ENCODE data around the gene FOXRED2. TPM values are rescaled to one million over a fixed set of nuclear protein-coding genes. Genes with fewer than 3 reads are reported as not detected.

The FOXRED2 gene
- total and polyA plus RNA-seq, 2 experiments from 2014 or later, result 22.3 to 25.7 TPM

DNA sequence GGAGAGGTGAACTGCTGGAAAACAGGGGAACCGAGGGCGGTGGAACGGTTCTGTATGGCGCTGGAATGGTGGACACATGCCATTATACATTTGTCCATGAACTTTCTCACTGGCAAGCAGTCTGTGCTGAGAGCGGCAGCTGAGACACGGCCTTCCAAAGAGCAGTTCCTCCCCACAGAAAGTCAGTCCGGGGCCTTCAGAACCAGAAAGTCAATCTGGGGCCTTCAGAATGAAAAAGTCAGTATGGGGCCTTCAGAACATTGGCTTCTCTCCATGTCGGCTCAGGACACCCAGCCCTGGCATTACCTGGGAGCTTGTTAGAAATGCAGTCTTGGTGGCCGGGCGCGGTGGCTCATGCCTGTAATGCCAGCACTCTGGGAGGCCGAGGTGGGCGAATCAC lies 34.2 kb downstream of the FOXRED2 start:
- Histone ChIP-seq H3K9me3 (ENCODE audit: low read depth) (no peaks in the 10 kb centered on the region), H3K27me3 (no peaks in the 10 kb centered on the region), H3K36me3 (peaks cover 24% of the 10 kb centered on the region), H3K4me3 (no peak overlapping the region), H3K4me1 (ENCODE audit: low read depth) (peaks cover 6% of the 10 kb centered on the region), H3K27ac (no peak overlapping the region)
- TF ChIP-seq, protein P1, sequence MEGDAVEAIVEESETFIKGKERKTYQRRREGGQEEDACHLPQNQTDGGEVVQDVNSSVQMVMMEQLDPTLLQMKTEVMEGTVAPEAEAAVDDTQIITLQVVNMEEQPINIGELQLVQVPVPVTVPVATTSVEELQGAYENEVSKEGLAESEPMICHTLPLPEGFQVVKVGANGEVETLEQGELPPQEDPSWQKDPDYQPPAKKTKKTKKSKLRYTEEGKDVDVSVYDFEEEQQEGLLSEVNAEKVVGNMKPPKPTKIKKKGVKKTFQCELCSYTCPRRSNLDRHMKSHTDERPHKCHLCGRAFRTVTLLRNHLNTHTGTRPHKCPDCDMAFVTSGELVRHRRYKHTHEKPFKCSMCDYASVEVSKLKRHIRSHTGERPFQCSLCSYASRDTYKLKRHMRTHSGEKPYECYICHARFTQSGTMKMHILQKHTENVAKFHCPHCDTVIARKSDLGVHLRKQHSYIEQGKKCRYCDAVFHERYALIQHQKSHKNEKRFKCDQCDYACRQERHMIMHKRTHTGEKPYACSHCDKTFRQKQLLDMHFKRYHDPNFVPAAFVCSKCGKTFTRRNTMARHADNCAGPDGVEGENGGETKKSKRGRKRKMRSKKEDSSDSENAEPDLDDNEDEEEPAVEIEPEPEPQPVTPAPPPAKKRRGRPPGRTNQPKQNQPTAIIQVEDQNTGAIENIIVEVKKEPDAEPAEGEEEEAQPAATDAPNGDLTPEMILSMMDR (IDR thresholded peaks at IDR 0.05; ENCODE audit: low read depth, low read length), result no peak
- DNase-seq (ENCODE audit: low read depth in 1 of 2, low spot score in 1 of 2), result no peak

DNA sequence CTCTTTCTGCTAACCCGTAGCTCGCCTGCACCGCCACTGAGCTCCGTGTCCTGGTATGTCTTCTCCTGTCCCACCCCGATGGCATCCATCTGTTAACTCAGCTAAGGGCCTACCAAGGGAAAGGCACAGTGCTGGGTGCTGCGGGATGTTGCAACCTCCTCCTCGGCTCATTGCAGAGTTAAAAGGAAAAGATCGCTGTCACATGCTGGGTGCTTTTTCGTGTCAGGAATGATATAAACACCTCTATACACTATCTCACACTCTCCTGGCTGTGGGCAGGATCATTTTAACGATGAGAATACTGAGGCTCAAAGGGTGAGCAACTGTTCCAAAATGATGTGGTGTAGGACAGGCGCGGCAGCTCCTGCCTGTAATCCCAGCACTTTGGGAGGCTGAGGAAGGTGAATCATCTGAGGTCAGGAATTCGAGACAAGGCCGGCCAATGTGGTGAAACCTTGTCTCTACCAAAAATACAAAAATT lies 35.5 kb downstream of the FOXRED2 start:
- H3K4me3 ChIP-seq, result no peak overlapping the region
- peak in 1 of 2 donors; percentile 28 for DNase-seq (ENCODE audit: low read depth in 1 of 2, low spot score in 1 of 2)
- no peaks in the 10 kb centered on the region for H3K27me3 ChIP-seq
- H3K36me3 ChIP-seq, result peaks cover 16% of the 10 kb centered on the region
- H3K4me1 ChIP-seq (ENCODE audit: low read depth), result peaks cover 8% of the 10 kb centered on the region
- no peaks in the 10 kb centered on the region for H3K9me3 ChIP-seq (ENCODE audit: low read depth)
- H3K27ac ChIP-seq, result no peak overlapping the region
- TF ChIP-seq, protein P1 (IDR thresholded peaks at IDR 0.05; ENCODE audit: low read depth, low read length), result no peak

DNA sequence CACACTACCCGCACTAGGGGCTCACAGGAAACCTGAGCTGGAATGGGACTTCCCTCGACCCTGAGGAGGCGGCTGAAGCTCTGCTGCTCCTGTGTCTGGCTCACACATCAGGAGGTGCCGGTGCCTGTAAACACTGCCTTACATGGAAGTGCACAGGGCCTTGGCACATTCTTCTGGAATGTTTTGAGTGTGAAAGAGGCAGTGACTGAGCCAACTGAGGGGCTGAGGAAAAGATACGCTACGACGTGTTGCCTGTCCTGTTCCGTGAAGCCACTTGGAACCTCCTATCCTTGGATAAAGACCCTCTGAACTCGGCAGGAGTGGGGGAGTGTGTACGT lies 35.9 kb downstream of the FOXRED2 start:
- Histone ChIP-seq H3K4me1 (ENCODE audit: low read depth) (peaks cover 8% of the 10 kb centered on the region), H3K27ac (no peak overlapping the region)

DNA sequence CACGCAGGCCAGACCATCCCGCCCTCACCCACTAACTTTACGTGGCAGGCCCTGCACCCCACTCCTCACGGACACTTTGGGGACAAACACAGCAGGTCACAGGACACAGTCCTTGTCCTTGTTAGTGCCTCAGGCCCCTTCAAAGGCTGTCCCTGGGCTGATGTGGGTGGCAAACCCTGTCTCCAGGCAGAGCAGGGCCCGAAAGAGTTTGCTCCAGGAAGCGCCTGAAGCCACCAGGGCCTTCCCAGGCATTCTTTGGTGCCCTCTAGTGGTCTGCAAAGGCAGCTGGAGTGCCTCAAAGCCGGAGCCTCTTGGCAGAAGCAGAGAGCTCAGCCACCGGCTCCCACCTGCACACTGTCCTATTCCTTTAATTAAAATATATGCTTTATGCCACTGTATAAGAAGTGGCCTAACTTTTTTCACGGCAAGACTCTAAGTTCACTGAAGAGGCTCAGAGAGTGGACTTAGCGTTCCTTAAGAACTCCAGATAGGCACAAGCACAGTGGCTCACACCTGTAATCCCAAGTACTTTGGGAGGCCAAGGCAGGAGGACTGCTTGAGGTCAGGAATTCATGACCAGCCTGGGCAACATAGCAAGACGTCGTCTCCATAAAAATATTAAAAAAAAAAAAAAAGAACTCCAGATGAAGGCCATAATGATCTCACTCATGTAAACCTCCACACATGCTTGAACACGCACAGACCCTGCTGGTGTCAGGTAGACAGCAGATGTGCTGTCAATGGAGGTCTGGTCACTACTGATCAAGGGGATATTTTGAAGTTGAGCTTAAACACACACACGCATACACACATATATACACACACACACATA lies 36.5 kb downstream of the FOXRED2 start:
- Histone ChIP-seq H3K36me3 (peaks cover 6% of the 10 kb centered on the region), H3K4me1 (ENCODE audit: low read depth) (peaks cover 8% of the 10 kb centered on the region), H3K9me3 (ENCODE audit: low read depth) (no peaks in the 10 kb centered on the region), H3K4me3 (no peak overlapping the region), H3K27ac (peak overlapping the region; percentile 66), H3K27me3 (no peaks in the 10 kb centered on the region)
- TF ChIP-seq, protein P1 (IDR thresholded peaks at IDR 0.05; ENCODE audit: low read depth, low read length), result peak; percentile 98
- peak; percentile 89 to 92 for DNase-seq (ENCODE audit: low read depth in 1 of 2, low spot score in 1 of 2)

More for the DNA sequence above, 35.9 kb downstream of the FOXRED2 start:
- H3K27me3 ChIP-seq, result no peaks in the 10 kb centered on the region
- no peak for DNase-seq (ENCODE audit: low read depth in 1 of 2, low spot score in 1 of 2)
- TF ChIP-seq, protein P1 (IDR thresholded peaks at IDR 0.05; ENCODE audit: low read depth, low read length), result no peak
- no peak overlapping the region for H3K4me3 ChIP-seq
- H3K36me3 ChIP-seq, result peaks cover 12% of the 10 kb centered on the region
- no peaks in the 10 kb centered on the region for H3K9me3 ChIP-seq (ENCODE audit: low read depth)

DNA sequence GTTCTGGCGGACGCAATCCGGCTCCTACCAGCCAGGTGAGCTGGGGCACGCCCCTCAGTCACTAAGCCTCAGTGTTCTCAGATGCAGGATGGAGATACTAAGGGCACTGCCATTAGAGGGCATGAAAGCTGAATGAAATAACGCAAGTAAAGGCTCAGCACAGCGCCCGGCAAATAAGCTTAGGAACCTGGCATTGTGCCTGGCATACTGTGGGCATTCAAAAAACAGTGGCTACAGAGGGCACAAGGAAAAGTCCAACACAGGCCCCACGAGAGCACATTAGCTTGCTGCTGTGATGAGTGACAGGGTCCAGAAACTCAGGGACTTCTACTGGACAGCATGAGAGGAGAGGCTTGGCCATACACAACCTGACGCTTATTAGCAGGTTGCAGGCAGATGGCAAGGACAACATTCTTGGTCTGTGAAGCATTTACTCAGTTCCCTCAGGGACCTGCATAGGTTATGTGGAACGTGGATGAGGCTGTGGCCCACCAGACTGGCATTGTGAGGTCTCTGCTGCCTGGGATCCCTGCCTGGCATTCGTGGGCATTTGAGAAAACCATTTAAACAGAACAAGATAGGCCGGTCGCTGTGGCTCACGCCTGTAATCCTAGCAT lies 37.6 kb downstream of the FOXRED2 start:
- TF ChIP-seq, protein P1 (IDR thresholded peaks at IDR 0.05; ENCODE audit: low read depth, low read length), result no peak
- DNase-seq (ENCODE audit: low read depth in 1 of 2, low spot score in 1 of 2), result no peak
- no peaks in the 10 kb centered on the region for H3K9me3 ChIP-seq (ENCODE audit: low read depth)
- no peaks in the 10 kb centered on the region for H3K27me3 ChIP-seq
- peaks cover 9% of the 10 kb centered on the region for H3K4me1 ChIP-seq (ENCODE audit: low read depth)
- no peaks in the 10 kb centered on the region for H3K36me3 ChIP-seq
- peak overlapping the region; percentile 66 for H3K27ac ChIP-seq
- H3K4me3 ChIP-seq, result no peak overlapping the region

Data from cardiac muscle cell (in vitro differentiated cells and primary cell).